OCI-LY7 (cell line): ENCODE data around the gene PLA2G2D. TPM values are rescaled to one million over a fixed set of nuclear protein-coding genes. Genes with fewer than 3 reads are reported as not detected.

Experiments
- Bru-seq: library from RNA; stranded (reverse); fragments of 400-500 nt; gene quantifications from one replicate; lab custom pipeline; 2021; lab: Mats Ljungman, UMichigan
- BruChase-seq, 2 experiments: library from RNA; stranded (reverse); fragments of 400-500 nt; gene quantifications; one replicate each; lab custom pipeline; 2021; lab: Mats Ljungman, UMichigan
- BruUV-seq: library from RNA; stranded (reverse); fragments of 400-500 nt; replicated peaks from 2 replicates; lab custom pipeline; 2021; lab: Mats Ljungman, UMichigan
- CTCF ChIA-PET: fragments of 300-600 bp; sonication (Branson Sonifier 250); formaldehyde crosslinking; loops from one replicate; lab custom pipeline; 2022; ENCODE audit warnings: antibody characterized with exemption; ENCODE audit not compliant: unreplicated experiment; lab: Charles Lee
- POLR2A ChIA-PET: fragments of 300-600 bp; sonication (Branson Sonifier 250); formaldehyde crosslinking; loops from one replicate; lab custom pipeline; 2022; ENCODE audit warnings: antibody characterized with exemption; lab: Charles Lee
- DNase-seq: peaks from one replicate; pipeline ENCODE4 v3.0.0-alpha.2; 2015; ENCODE audit warnings: low spot score
- H2AFZ ChIP-seq: fragments of 200-600 bp; sonication (generic), shearing (Covaris generic); 2 replicates; pipeline ENCODE4 v1.6.1; 2014; ENCODE audit warnings: mild to moderate bottlenecking, antibody characterized with exemption, low read length, moderate library complexity
- H3K27ac ChIP-seq: fragments of 200-600 bp; sonication (generic); 2 replicates; pipeline ENCODE4 v1.5.1; 2014; ENCODE audit warnings: mixed run types, low read depth, mild to moderate bottlenecking, moderate library complexity, low read length, inconsistent platforms; ENCODE audit not compliant: poor library complexity, severe bottlenecking
- H3K36me3 ChIP-seq: fragments of 200-600 bp; sonication (generic); 2 replicates; pipeline ENCODE4 v1.6.1; 2014; ENCODE audit warnings: mild to moderate bottlenecking, antibody characterized with exemption, low read length, moderate library complexity, mixed read lengths; ENCODE audit not compliant: insufficient read depth
- H3K4me1 ChIP-seq: fragments of 200-600 bp; sonication (generic); 2 replicates; pipeline ENCODE4 v1.5.1; 2014; ENCODE audit warnings: mild to moderate bottlenecking, low read length; ENCODE audit not compliant: insufficient read depth, poor library complexity, severe bottlenecking
- H3K4me2 ChIP-seq: fragments of 200-600 bp; sonication (generic); 2 replicates; pipeline ENCODE4 v1.6.1; 2014; ENCODE audit warnings: mild to moderate bottlenecking, low read length
- H3K4me3 ChIP-seq: fragments of 200-600 bp; sonication (generic); 2 replicates; pipeline ENCODE4 v1.5.1; 2014; ENCODE audit warnings: mild to moderate bottlenecking, low read depth, low read length; ENCODE audit not compliant: poor library complexity, severe bottlenecking
- H3K79me2 ChIP-seq: fragments of 200-600 bp; sonication (generic); 2 replicates; pipeline ENCODE4 v1.6.1; 2016; ENCODE audit warnings: low read depth, mild to moderate bottlenecking, low read length, moderate library complexity, mixed read lengths; ENCODE audit not compliant: insufficient read depth
- H3K9me2 ChIP-seq: fragments of 200-600 bp; sonication (generic); 2 replicates; pipeline ENCODE4 v1.6.1; 2016; ENCODE audit warnings: mild to moderate bottlenecking, low read length, mixed read lengths; ENCODE audit not compliant: insufficient read depth
- H3K9me3 ChIP-seq: fragments of 200-600 bp; sonication (generic); 2 replicates; pipeline ENCODE4 v1.6.1; 2014; ENCODE audit warnings: mild to moderate bottlenecking, mixed run types, low read length, mixed read lengths
- H4K20me1 ChIP-seq: fragments of 200-600 bp; sonication (generic); 2 replicates; pipeline ENCODE4 v1.6.1; 2014; ENCODE audit warnings: mild to moderate bottlenecking, antibody characterized with exemption, low read length, moderate library complexity, mixed read lengths; ENCODE audit not compliant: insufficient read depth
- CTCF ChIP-seq: fragments of 200-600 bp; sonication (generic); conservative IDR thresholded peaks from 2 replicates; pipeline ENCODE4 v1.5.1; 2014; ENCODE audit warnings: mild to moderate bottlenecking, antibody characterized with exemption, low read length, moderate library complexity, mixed read lengths
- EZH2phosphoT487 ChIP-seq: fragments of 200-600 bp; sonication (generic); IDR thresholded peaks from 2 replicates; pipeline ENCODE4 v1.6.1; 2018; ENCODE audit warnings: low read depth, borderline replicate concordance, mild to moderate bottlenecking, mixed run types, antibody characterized with exemption, low read length, moderate library complexity, mixed read lengths
- intact Hi-C: fragments of 100-400 bp; cut with micrococcal nuclease; formaldehyde crosslinking; loops from one replicate; pipeline ENCODE4 v1.10.0; 2022; ENCODE audit not compliant: unreplicated experiment
- long read RNA-seq: library from polyadenylated mRNA; stranded (forward); transcript quantifications from one replicate; pipeline ENCODE4 v2.0.0, GENCODE V29; 2022
- total RNA-seq, 2 experiments: library from RNA; depleted of rRNA in 1 of 2; stranded (reverse); fragments of >200 nt in 1 of 2; shearing (Covaris generic) in 1 of 2; gene quantifications; 2 replicates each; pipeline ENCODE4 v1.2.3, GENCODE V29; 2014 to 2022

Gene PLA2G2D
- total RNA-seq (2014; rRNA removed; shearing (Covaris generic)) (not detected in 2 replicates), total RNA-seq (2022) (not detected in 2 replicates), Bru-seq, nascent RNA (not detected), BruChase-seq, experiment 1, labeled RNA remaining after a 6-hour chase (not detected), BruChase-seq, experiment 2, labeled RNA remaining after a 2-hour chase (not detected)
- long read RNA-seq = 0 reads

DNA sequence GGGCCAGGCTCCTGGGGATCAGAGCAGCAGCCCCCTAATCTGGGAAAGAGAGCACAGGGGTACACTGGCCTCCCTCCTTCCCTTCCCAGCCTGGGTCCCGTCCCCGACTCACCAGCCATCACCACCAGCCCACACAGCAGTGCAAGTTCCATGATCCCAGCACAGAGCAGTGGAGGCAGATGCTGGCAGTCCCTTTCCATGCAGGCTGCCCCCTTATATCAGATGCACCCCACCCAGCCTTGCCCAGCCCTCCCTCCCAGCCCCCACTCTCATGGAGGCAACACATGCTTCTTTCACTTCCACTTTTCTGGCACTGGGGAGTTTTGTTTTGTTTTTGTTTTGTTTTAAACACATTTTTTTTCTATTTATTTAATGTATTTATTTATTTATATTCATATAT lies at the start of gene PLA2G2D:
Gene PLA2G2D (minus strand): TSS at position 190 of the 400 bp plus-strand sequence. CDS start 38 bp downstream, at position 152.
- H4K20me1 ChIP-seq = no peaks in the 10 kb centered on the region
- no peak within 1 kb of the TSS for H3K4me3 ChIP-seq
- no peaks in the 10 kb centered on the region for H3K36me3 ChIP-seq
- H3K79me2 ChIP-seq = no peaks in the 10 kb centered on the region
- POLR2A ChIA-PET = interaction anchor here (0.9 kb wide), 1 partner anchor 28 kb away, joined by 4 read pairs; no protein-coding TSS in a partner anchor
- H3K4me2 ChIP-seq = peak within 1 kb of the TSS; percentile 56
- peak within 1 kb of the TSS; percentile 50 for H3K27ac ChIP-seq
- no peaks in the 10 kb centered on the region for H3K9me3 ChIP-seq
- no TSS peak for BruUV-seq
- intact Hi-C loops = no loop called here
- H3K9me2 ChIP-seq = no peaks in the 10 kb centered on the region
- CTCF ChIA-PET = no interaction called here
- DNase-seq = peak; percentile 63
- H3K4me1 ChIP-seq = peaks cover 23% of the 10 kb centered on the region
- TF ChIP-seq EZH2phosphoT487 (no peak), CTCF (no peak)
- H2AFZ ChIP-seq = no peak within 1 kb of the TSS

DNA sequence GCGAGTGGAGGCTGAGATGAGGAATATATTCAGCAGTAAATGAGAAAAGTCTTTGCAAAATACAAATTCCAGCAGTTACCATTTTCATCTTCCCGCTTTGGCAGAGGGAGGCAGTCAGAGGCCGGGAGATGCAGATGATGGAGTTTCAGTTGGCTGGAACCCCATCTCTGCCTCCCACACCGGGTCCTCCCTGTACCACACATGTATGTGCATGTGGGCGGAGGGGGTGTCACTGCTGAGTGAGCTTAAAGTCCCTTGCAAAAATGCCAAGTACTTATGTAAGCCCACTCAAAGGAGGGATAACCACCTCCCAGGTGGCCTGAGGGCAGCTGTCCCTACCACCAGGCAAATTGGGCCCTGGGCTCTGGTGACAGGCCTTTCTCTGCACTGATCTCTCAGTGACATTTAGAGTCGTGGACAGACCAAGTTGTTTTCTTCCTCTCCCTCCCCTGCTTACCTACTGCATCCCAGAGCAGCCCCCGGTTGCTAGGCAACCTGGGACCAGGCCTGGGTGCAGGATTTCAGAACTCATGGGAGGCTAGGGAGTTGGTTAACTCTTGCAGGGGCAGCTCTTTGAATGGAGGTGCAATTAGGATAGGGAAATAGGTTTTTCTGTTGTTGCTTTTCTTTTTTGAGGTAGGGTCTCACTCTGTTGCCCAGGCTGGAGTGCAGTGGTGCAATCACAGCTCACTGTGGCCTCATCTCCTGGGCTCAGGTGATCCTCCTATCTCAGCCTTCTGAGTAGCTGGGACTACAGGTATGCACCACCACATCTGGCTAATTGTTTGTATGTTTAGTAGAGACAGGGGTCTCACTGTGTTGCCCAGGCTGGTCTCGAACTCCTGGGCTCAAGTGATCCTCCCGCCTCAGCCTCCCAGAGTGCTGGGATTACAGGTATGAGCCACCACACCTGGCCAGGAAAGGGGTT lies 49.5 kb upstream of the PLA2G2D start:
- H3K9me2 ChIP-seq = no peaks in the 10 kb centered on the region
- H3K27ac ChIP-seq = no peak overlapping the region
- H4K20me1 ChIP-seq = no peaks in the 10 kb centered on the region
- BruUV-seq = no TSS peak
- no peaks in the 10 kb centered on the region for H3K36me3 ChIP-seq
- DNase-seq = no peak
- TF ChIP-seq EZH2phosphoT487 (no peak), CTCF (no peak)
- H3K79me2 ChIP-seq = no peaks in the 10 kb centered on the region
- H3K4me3 ChIP-seq = no peak overlapping the region
- intact Hi-C loops = no loop called here
- no peak overlapping the region for H2AFZ ChIP-seq
- ChIA-PET CTCF (interaction anchor here (0.7 to 1.3 kb wide), 2 partner anchors 24 to 326 kb away, joined by 3 read pairs; no protein-coding TSS in a partner anchor), POLR2A (interaction anchor here (1.0 kb wide), 1 partner anchor 10 kb away, joined by 4 read pairs; no protein-coding TSS in a partner anchor)
- H3K9me3 ChIP-seq = no peaks in the 10 kb centered on the region
- H3K4me1 ChIP-seq = peaks cover 60% of the 10 kb centered on the region
- no peak overlapping the region for H3K4me2 ChIP-seq
